H1 (cell line): Measurements from ENCODE around the gene GRM8. TPM values are rescaled to one million over a fixed set of nuclear protein-coding genes. Genes with fewer than 3 reads are reported as not detected.

Source experiments
- CTCF ChIA-PET: fragments of 300-600 bp; sonication (Branson Sonifier 250); formaldehyde crosslinking; loops from one replicate; lab custom pipeline; 2021; ENCODE audit not compliant: partially characterized antibody; lab: Charles Lee
- POLR2A ChIA-PET: fragments of 300-600 bp; sonication (Branson Sonifier 250); formaldehyde crosslinking; loops from one replicate; lab custom pipeline; 2021; ENCODE audit warnings: inconsistent platforms; ENCODE audit not compliant: partially characterized antibody; lab: Charles Lee
- DNase-seq, 2 experiments: peaks; one replicate each; pipeline versions ENCODE4 v3.0.0 to v3.0.0-alpha.2; 2010 to 2022; ENCODE audit warnings: low spot score in 2 of 2, low read depth in 1 of 2, mixed read lengths in 1 of 2
- FAIRE-seq: peaks from 2 replicates; lab custom pipeline; 2011; peaks lifted over from hg19 to GRCh38; lab: Jason Lieb, UNC
- H2AFZ ChIP-seq: 2 replicates; pipeline ENCODE4 v1.8.1; 2012; ENCODE audit warnings: low read length, inconsistent platforms
- H2AK5ac ChIP-seq: 2 replicates; pipeline ENCODE4 v1.6.1; 2013; ENCODE audit warnings: low read depth, low read length
- H2BK120ac ChIP-seq: replicated peaks from 2 replicates; pipeline ENCODE3; 2013; ENCODE audit warnings: low read depth, low read length, inconsistent platforms
- H2BK12ac ChIP-seq: 2 replicates; pipeline ENCODE4 v1.6.1; 2013; ENCODE audit warnings: low read depth, low read length
- H2BK15ac ChIP-seq: 2 replicates; pipeline ENCODE4 v1.6.1; 2013; ENCODE audit warnings: low read length
- H2BK20ac ChIP-seq: 2 replicates; pipeline ENCODE4 v1.6.1; 2013; ENCODE audit warnings: low read length
- H2BK5ac ChIP-seq: 2 replicates; pipeline ENCODE4 v1.6.1; 2013; ENCODE audit warnings: low read depth, low read length
- H3K14ac ChIP-seq: 2 replicates; pipeline ENCODE4 v1.6.1; 2013; ENCODE audit warnings: inconsistent platforms; ENCODE audit not compliant: insufficient read length
- H3K18ac ChIP-seq: 2 replicates; pipeline ENCODE4 v1.6.1; 2013; ENCODE audit warnings: low read length; ENCODE audit errors: extremely low read depth
- H3K23ac ChIP-seq: 2 replicates; pipeline ENCODE4 v1.6.1; 2013; ENCODE audit warnings: inconsistent platforms; ENCODE audit not compliant: insufficient read length
- H3K23me2 ChIP-seq: 2 replicates; pipeline ENCODE4 v1.6.1; 2013; ENCODE audit warnings: low read depth, low read length
- H3K27ac ChIP-seq: 2 replicates; pipeline ENCODE4 v1.6.1; 2011; ENCODE audit warnings: low read depth, low read length, inconsistent platforms
- H3K27me3 ChIP-seq, 4 experiments: replicated peaks in 1 of 4; 1 replicate in 1 of 4; 2 replicates in 3 of 4; pipeline versions ENCODE4 v1.6.1 to v1.8.1; 2011 to 2013; ENCODE audit warnings: low read length in 3 of 4, mild to moderate bottlenecking in 3 of 4, inconsistent platforms in 2 of 4, mixed read lengths in 2 of 4, moderate library complexity in 1 of 4; ENCODE audit not compliant: control insufficient read depth in 3 of 4, insufficient read depth in 3 of 4; ENCODE audit errors: extremely low read depth in 1 of 4
- H3K36me3 ChIP-seq, 4 experiments: 2 replicates each; pipeline versions ENCODE4 v1.6.1 to v1.8.1; 2011 to 2013; ENCODE audit warnings: mild to moderate bottlenecking in 4 of 4, low read length in 3 of 4, moderate library complexity in 2 of 4, control low read depth in 1 of 4, inconsistent platforms in 1 of 4; ENCODE audit not compliant: insufficient read depth in 4 of 4, control insufficient read depth in 2 of 4
- H3K4ac ChIP-seq: replicated peaks from 2 replicates; pipeline ENCODE3; 2013; ENCODE audit warnings: low read length, low read depth, mixed read lengths, inconsistent platforms; ENCODE audit not compliant: insufficient read length
- H3K4me1 ChIP-seq, 4 experiments: replicated peaks in 1 of 4; 1 replicate in 1 of 4; 2 replicates in 3 of 4; pipeline versions ENCODE4 v1.6.1 to v1.8.1; 2011 to 2013; ENCODE audit warnings: low read length in 3 of 4, inconsistent platforms in 2 of 4, mixed read lengths in 1 of 4; ENCODE audit not compliant: insufficient read depth in 4 of 4, control insufficient read depth in 3 of 4
- H3K4me2 ChIP-seq, 2 experiments: 2 replicates each; pipeline versions ENCODE4 v1.6.1 to v1.8.1; 2011 to 2013; ENCODE audit warnings: low read depth in 2 of 2, low read length in 2 of 2, control low read depth in 1 of 2, inconsistent platforms in 1 of 2, mild to moderate bottlenecking in 1 of 2; ENCODE audit not compliant: insufficient read depth in 1 of 2
- H3K4me3 ChIP-seq, 4 experiments: fragments of 200-600, 300-600 bp in 1 of 4; sonication (generic), shearing (Covaris generic), sonication (Bioruptor Twin) in 1 of 4; 2 replicates each; pipeline versions ENCODE4 v1.5.1 to v1.8.1; 2011 to 2016; ENCODE audit warnings: low read length in 4 of 4, low read depth in 3 of 4, control low read depth in 2 of 4, inconsistent platforms in 2 of 4, mild to moderate bottlenecking in 2 of 4, mixed read lengths in 1 of 4, moderate library complexity in 1 of 4; ENCODE audit not compliant: insufficient read depth in 2 of 4; ENCODE audit errors: extremely low read depth in 1 of 4
- H3K56ac ChIP-seq: replicated peaks from 2 replicates; pipeline ENCODE3; 2013; ENCODE audit warnings: low read depth, mild to moderate bottlenecking, mixed read lengths, low read length, inconsistent platforms; ENCODE audit not compliant: insufficient read length
- H3K79me1 ChIP-seq: 2 replicates; pipeline ENCODE4 v1.6.1; 2013; ENCODE audit warnings: low read depth, low read length, control low read depth
- H3K79me2 ChIP-seq, 2 experiments: 2 replicates each; pipeline versions ENCODE4 v1.6.1 to v1.8.1; 2012 to 2013; ENCODE audit warnings: low read length in 2 of 2, mild to moderate bottlenecking in 2 of 2, inconsistent platforms in 1 of 2; ENCODE audit not compliant: insufficient read depth in 2 of 2, control insufficient read depth in 1 of 2
- H3K9ac ChIP-seq, 4 experiments: replicated peaks in 1 of 4; 1 replicate in 1 of 4; 2 replicates in 3 of 4; pipeline versions ENCODE4 v1.6.1 to v1.8.1; 2011 to 2013; ENCODE audit warnings: low read depth in 3 of 4, low read length in 3 of 4, control low read depth in 2 of 4, mild to moderate bottlenecking in 2 of 4, moderate library complexity in 2 of 4, inconsistent platforms in 1 of 4; ENCODE audit errors: extremely low read depth in 1 of 4
- H3K9me3 ChIP-seq, 2 experiments: 2 replicates each; pipeline versions ENCODE4 v1.6.1 to v1.8.1; 2012 to 2013; ENCODE audit warnings: mild to moderate bottlenecking in 2 of 2, moderate library complexity in 2 of 2, control low read depth in 1 of 2, inconsistent platforms in 1 of 2, low read depth in 1 of 2, low read length in 1 of 2, mixed read lengths in 1 of 2; ENCODE audit not compliant: insufficient read depth in 2 of 2
- H4K20me1 ChIP-seq, 2 experiments: replicated peaks in 1 of 2; 2 replicates each; pipeline versions ENCODE3 to v1.8.1; 2011 to 2013; ENCODE audit warnings: inconsistent platforms in 2 of 2, low read length in 2 of 2, mild to moderate bottlenecking in 1 of 2; ENCODE audit not compliant: insufficient read depth in 2 of 2, control insufficient read depth in 1 of 2
- H4K5ac ChIP-seq: 2 replicates; pipeline ENCODE4 v1.6.1; 2013; ENCODE audit warnings: low read length, low read depth, mixed read lengths, inconsistent platforms; ENCODE audit not compliant: insufficient read length
- H4K8ac ChIP-seq: 2 replicates; pipeline ENCODE4 v1.8.0; 2013; ENCODE audit warnings: mild to moderate bottlenecking, moderate library complexity, low read length, inconsistent platforms; ENCODE audit not compliant: insufficient read depth; ENCODE audit errors: extremely low read depth
- H4K91ac ChIP-seq: replicated peaks from 2 replicates; pipeline ENCODE3; 2013; ENCODE audit warnings: low read length, mixed read lengths, inconsistent platforms; ENCODE audit not compliant: insufficient read length
- PHF8 ChIP-seq: fragments of 200-600 bp; sonication (generic); conservative IDR thresholded peaks from 2 replicates; pipeline ENCODE4 v1.7.1; 2012; ENCODE audit warnings: low read depth, mild to moderate bottlenecking, inconsistent platforms, low read length, moderate library complexity
- RFX5 ChIP-seq: IDR thresholded peaks from 2 replicates; pipeline ENCODE4 v1.6.1; 2011; ENCODE audit warnings: low read depth, low read length, improper control_type of control experiment, borderline replicate concordance
- SP2 ChIP-seq: IDR thresholded peaks from 2 replicates; pipeline ENCODE4 v1.6.1; 2012; ENCODE audit warnings: mild to moderate bottlenecking, low read length, inconsistent platforms
- YY1 ChIP-seq: IDR thresholded peaks from 2 replicates; pipeline ENCODE4 v1.6.1; 2011; ENCODE audit warnings: low read depth, mild to moderate bottlenecking, low read length
- WGBS, 2 experiments: shearing (Covaris generic) in 1 of 2; methylation state at CpG; one replicate each; pipeline versions ENCODE4 v1.1.6 to v1.1.7; 2013 to 2015; ENCODE audit warnings: low lambda C conversion rate in 2 of 2, mixed read lengths in 2 of 2, inconsistent platforms in 1 of 2, low coverage in 1 of 2, missing lambda C conversion rate in 1 of 2; ENCODE audit not compliant: insufficient replicate concordance in 2 of 2, insufficient coverage in 1 of 2, insufficient read length in 1 of 2; ENCODE audit errors: extremely low coverage in 1 of 2, missing lambda C conversion rate in 1 of 2; 5-methylcytosine and 5-hydroxymethylcytosine counted together
- polyA plus RNA-seq, 7 experiments: library from polyadenylated mRNA; depleted of rRNA in 3 of 7; stranded (reverse) in 5 of 7; unstranded in 2 of 7; fragments of >200 nt in 5 of 7; fragments of 200-250 nt in 2 of 7; gene quantifications; 1 replicate in 5 of 7; 2 replicates in 1 of 7; 4 replicates in 1 of 7; pipeline versions ENCODE4 v1.2.1 to v1.2.3, GENCODE V29; 2011 to 2013; ENCODE audit warnings: missing spikeins in 2 of 7, mixed read lengths in 2 of 7
- total RNA-seq: library from RNA; stranded (reverse); fragmentation: NEBNext Ultra II Directional; extraction: Animal tissue kit (Norgen Biotek cat#: 25700); gene quantifications from 2 replicates; pipeline ENCODE4 v1.2.1, GENCODE V29; 2021
- TF ChIP-seq, protein P1 (sequence below): IDR thresholded peaks from 2 replicates; pipeline ENCODE4 v1.6.1; 2012; ENCODE audit warnings: inconsistent platforms
- TF ChIP-seq, protein P2 (sequence below): IDR thresholded peaks from 2 replicates; pipeline ENCODE4 v1.6.1; 2011; ENCODE audit warnings: low read length, improper control_type of control experiment
- TF ChIP-seq, protein P3 (sequence below): IDR thresholded peaks from 2 replicates; pipeline ENCODE4 v1.6.1; 2012; ENCODE audit warnings: inconsistent platforms

The GRM8 gene
- total and polyA plus RNA-seq, 2 of the 8 experiments (the other 6 are each of a cell fraction or from before 2014, with no cell fraction given), result 2.6 to 2.8 TPM

DNA sequence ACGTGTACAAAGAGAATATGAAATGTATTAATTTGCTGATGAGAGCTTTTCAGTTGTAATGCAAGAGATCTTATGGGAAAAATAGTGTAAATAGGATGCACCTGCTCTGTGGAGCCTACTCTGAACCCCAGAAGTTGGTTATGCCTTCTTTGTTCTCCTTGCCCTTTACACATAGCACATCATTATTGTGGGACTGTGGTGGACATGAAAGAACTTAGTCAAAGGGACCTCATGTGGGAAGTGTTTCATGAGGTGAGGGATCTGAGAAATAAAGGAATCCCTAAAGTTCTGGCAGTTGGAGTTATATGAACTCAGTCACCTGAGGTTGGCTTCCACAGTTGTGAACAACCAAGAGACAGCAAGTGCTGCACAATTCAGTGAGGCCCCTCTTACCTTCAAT is 66.1 kb downstream of the GRM8 start:
- Histone ChIP-seq H2AFZ (no peak overlapping the region), H3K14ac (no peak overlapping the region), H4K8ac (no peak overlapping the region), H3K27ac (no peak overlapping the region), H3K4me2 (no peak overlapping the region), H3K79me1 (no peaks in the 10 kb centered on the region), H2BK120ac (no peak overlapping the region), H3K4me1 (peaks cover 0 to 8% (median 6%) of the 10 kb centered on the region in 4 experiments; a peak in 3 of 7 replicates), H3K4me3 (no peak overlapping the region), H3K23me2 (no peaks in the 10 kb centered on the region; the same call in 1 of the 2 replicates), H3K4ac (no peak overlapping the region), H3K9ac (no peak overlapping the region), H3K18ac (no peak overlapping the region), H2BK15ac (no peak overlapping the region), H4K20me1 (no peaks in the 10 kb centered on the region), H3K56ac (no peak overlapping the region), H3K9me3 (no peaks in the 10 kb centered on the region), H3K27me3 (no peaks in the 10 kb centered on the region), H2BK20ac (no peak overlapping the region), H2AK5ac (no peak overlapping the region), H3K23ac (no peak overlapping the region), H2BK12ac (no peak overlapping the region), H3K79me2 (no peaks in the 10 kb centered on the region), H4K91ac (no peak overlapping the region), H2BK5ac (no peak overlapping the region), H3K36me3 (no peaks in the 10 kb centered on the region), H4K5ac (no peak overlapping the region)
- no peak for FAIRE-seq
- WGBS, 2 experiments, result 79% methylated on average over 1 of the region's 1 CpG; no CpG with 5 or more reads in 1 of the 2 experiments
- CTCF ChIA-PET, result no interaction called here
- TF ChIP-seq RFX5 (no peak), YY1 (no peak), PHF8 (no peak), SP2 (no peak)
- TF ChIP-seq, protein P1, sequence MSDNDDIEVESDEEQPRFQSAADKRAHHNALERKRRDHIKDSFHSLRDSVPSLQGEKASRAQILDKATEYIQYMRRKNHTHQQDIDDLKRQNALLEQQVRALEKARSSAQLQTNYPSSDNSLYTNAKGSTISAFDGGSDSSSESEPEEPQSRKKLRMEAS, result no peak
- TF ChIP-seq, protein P2, sequence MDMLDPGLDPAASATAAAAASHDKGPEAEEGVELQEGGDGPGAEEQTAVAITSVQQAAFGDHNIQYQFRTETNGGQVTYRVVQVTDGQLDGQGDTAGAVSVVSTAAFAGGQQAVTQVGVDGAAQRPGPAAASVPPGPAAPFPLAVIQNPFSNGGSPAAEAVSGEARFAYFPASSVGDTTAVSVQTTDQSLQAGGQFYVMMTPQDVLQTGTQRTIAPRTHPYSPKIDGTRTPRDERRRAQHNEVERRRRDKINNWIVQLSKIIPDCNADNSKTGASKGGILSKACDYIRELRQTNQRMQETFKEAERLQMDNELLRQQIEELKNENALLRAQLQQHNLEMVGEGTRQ, result no peak
- TF ChIP-seq, protein P3, sequence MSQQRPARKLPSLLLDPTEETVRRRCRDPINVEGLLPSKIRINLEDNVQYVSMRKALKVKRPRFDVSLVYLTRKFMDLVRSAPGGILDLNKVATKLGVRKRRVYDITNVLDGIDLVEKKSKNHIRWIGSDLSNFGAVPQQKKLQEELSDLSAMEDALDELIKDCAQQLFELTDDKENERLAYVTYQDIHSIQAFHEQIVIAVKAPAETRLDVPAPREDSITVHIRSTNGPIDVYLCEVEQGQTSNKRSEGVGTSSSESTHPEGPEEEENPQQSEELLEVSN, result no peak
- DNase-seq, result no peak
- POLR2A ChIA-PET, result no interaction called here
